Activated naive CD8-positive, alpha-beta T cell treated with anti-CD3 and anti-CD28 coated beads, Interleukin-2, amount 10 ng/mL, durations not matched to agents 7 days and 5 days (primary cell): ENCODE measurements around the gene HAUS7. TPM values are rescaled to one million over a fixed set of nuclear protein-coding genes. Genes with fewer than 3 reads are reported as not detected.

Experiments
- ATAC-seq: fragments of 150-1000 bp; cut with Tn5 transposase; one replicate; pipeline ENCODE4 v1.10.0; 2021; ENCODE audit warnings: low read depth, moderate library complexity
- POLR2A ChIA-PET: fragments of 350-600 bp; sonication (Branson Sonifier 250); formaldehyde crosslinking; loops from one replicate; lab custom pipeline; 2021; ENCODE audit warnings: antibody characterized with exemption; lab: Charles Lee
- DNase-seq: peaks from one replicate; pipeline ENCODE4 v3.0.0; 2021
- H3K27ac Mint-ChIP-seq: one replicate; pipeline ENCODE4 v1.8.0; 2022; ENCODE audit warnings: mild to moderate bottlenecking, mixed read lengths
- H3K27me3 Mint-ChIP-seq: one replicate; pipeline ENCODE4 v1.8.0; 2022; ENCODE audit warnings: mild to moderate bottlenecking, moderate library complexity, mixed read lengths
- H3K36me3 Mint-ChIP-seq: one replicate; pipeline ENCODE4 v1.8.0; 2021; ENCODE audit warnings: mild to moderate bottlenecking, mixed read lengths
- H3K4me1 Mint-ChIP-seq: one replicate; pipeline ENCODE4 v1.8.0; 2021; ENCODE audit warnings: mixed read lengths
- H3K4me3 Mint-ChIP-seq: one replicate; pipeline ENCODE4 v1.8.0; 2022; ENCODE audit warnings: mild to moderate bottlenecking, moderate library complexity, mixed read lengths
- H3K9me3 Mint-ChIP-seq: one replicate; pipeline ENCODE4 v1.8.0; 2021; ENCODE audit warnings: mixed read lengths
- total RNA-seq, 2 experiments: library from RNA; stranded (reverse); gene quantifications; one replicate each; pipeline ENCODE4 v1.2.3, GENCODE V29; 2021

HAUS7 gene
- total RNA-seq, 2 experiments from 2014 or later, result 35.4 to 36.5 TPM

DNA sequence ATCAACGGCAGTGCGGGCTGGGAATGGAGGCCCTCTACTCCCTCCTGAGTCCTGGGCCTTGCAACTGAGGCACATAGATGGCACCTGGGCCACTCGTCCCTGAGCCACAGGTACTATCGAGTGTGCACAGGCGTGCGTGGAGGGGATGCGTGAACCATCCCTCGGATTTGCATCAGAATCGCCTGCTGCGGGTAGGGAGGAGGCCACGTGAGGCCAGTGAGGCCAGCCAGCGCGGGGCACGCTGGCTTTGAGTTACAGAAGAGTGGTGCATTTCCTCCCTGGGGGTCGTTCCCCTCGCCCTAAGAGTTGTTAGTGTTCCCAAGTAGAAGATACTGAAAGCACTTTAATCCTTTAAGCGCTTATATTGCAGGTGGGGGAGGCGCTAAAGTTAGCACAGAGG is 48.5 kb downstream of the HAUS7 start:
- no peak for ATAC-seq
- H3K4me3 Mint-ChIP-seq, result no peak overlapping the region
- H3K27me3 Mint-ChIP-seq, result no peaks in the 10 kb centered on the region
- no peak overlapping the region for H3K27ac Mint-ChIP-seq
- DNase-seq, result no peak
- H3K9me3 Mint-ChIP-seq, result no peaks in the 10 kb centered on the region
- H3K36me3 Mint-ChIP-seq, result no peaks in the 10 kb centered on the region
- no peaks in the 10 kb centered on the region for H3K4me1 Mint-ChIP-seq
- POLR2A ChIA-PET, result no interaction called here

GRCh38 chrX:153420851-153421599 is 49.4 kb downstream of the HAUS7 start:
- DNase-seq (no peak), ATAC-seq (no peak)
- no peaks in the 10 kb centered on the region for H3K36me3 Mint-ChIP-seq
- H3K27ac Mint-ChIP-seq, result no peak overlapping the region
- H3K4me1 Mint-ChIP-seq, result no peaks in the 10 kb centered on the region
- H3K4me3 Mint-ChIP-seq, result no peak overlapping the region
- no peaks in the 10 kb centered on the region for H3K9me3 Mint-ChIP-seq
- POLR2A ChIA-PET, result no interaction called here
- no peaks in the 10 kb centered on the region for H3K27me3 Mint-ChIP-seq

- H3K36me3 Mint-ChIP-seq, result no peaks in the 10 kb centered on the region
- no peak overlapping the region for H3K4me3 Mint-ChIP-seq
- no peaks in the 10 kb centered on the region for H3K9me3 Mint-ChIP-seq
- no peak for DNase-seq
- H3K4me1 Mint-ChIP-seq, result no peaks in the 10 kb centered on the region
- no peaks in the 10 kb centered on the region for H3K27me3 Mint-ChIP-seq
- no peak for ATAC-seq
- H3K27ac Mint-ChIP-seq, result peak overlapping the region; percentile 15
- POLR2A ChIA-PET, result no interaction called here
These were observed 52.7 kb downstream of the HAUS7 start for GRCh38 chrX:153417637-153418036.

DNA sequence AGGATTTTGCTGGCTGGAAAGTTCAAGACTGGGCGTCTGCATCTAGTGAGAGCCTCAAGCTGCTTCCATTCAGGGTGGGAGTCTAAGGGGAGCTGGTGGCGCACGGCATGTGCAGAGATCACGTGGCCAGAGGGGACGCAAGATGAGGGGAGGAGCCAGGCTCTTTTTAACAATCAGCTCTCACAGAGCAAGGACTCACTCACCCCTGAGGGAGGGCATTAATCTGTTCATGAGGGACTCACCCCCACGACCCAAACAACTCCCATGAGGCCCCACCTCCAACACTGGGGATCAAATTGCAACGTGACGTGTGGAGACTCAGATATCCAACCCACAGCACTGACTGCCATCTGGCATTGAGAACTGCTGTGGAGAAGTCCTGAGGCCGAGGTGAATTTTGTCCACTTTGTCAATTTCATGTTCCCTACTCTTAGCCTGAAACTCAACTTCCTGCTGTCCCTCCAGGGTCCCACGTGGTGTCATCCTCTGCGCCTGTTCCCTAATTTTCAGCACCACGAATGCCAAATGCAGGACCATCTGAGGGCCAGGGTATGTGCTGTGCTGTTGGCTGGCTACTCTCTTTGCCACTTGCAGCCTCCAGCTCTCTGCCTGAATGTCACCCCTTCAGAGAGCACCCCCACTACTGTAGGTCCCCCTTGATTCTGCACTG is 53.5 kb downstream of the HAUS7 start:
- H3K9me3 Mint-ChIP-seq, result no peaks in the 10 kb centered on the region
- no peaks in the 10 kb centered on the region for H3K36me3 Mint-ChIP-seq
- peaks cover 6% of the 10 kb centered on the region for H3K4me1 Mint-ChIP-seq
- no peak overlapping the region for H3K27ac Mint-ChIP-seq
- peaks cover 2% of the 10 kb centered on the region for H3K27me3 Mint-ChIP-seq
- DNase-seq (no peak), ATAC-seq (no peak)
- H3K4me3 Mint-ChIP-seq, result no peak overlapping the region
- POLR2A ChIA-PET, result no interaction called here

DNA sequence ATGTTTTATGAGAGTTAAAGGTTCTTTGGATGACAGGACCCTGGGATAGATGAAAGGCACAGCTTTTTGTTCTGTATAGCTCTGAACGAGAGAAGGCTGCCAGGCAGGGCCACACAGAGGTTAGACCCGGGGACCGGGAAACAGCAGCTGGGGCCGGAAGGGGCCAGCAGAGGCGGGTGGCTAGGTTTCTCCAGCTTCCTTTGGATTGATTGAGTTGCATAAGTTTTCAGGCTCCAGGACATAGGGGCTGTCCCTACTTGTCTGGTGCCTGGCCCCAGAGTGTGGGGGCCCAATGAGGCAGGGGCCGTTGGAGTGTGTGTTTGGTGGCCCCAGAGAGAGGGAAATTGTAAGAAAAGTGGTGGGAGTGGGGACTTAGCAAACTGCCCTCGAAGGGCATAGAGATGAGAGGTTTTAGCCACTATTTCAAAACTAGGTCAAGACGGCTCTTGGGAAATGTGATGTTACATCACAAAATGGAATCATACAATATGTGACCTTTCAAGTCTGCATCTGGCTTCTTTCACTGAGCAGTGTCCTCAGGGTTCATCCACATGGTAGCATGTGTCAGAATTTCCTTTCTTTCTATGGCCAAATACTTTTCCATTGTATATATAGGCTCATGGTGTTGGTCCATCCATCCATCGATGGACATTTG is 55.4 kb downstream of the HAUS7 start:
- ATAC-seq (no peak), DNase-seq (no peak)
- H3K27ac Mint-ChIP-seq, result no peak overlapping the region

GRCh38 chrX:153413731-153414130 is 56.6 kb downstream of the HAUS7 start:
- no peak overlapping the region for H3K27ac Mint-ChIP-seq
- ATAC-seq, result no peak
- POLR2A ChIA-PET, result no interaction called here
- DNase-seq, result no peak
- peaks cover 7% of the 10 kb centered on the region for H3K4me1 Mint-ChIP-seq
- no peaks in the 10 kb centered on the region for H3K9me3 Mint-ChIP-seq
- no peak overlapping the region for H3K4me3 Mint-ChIP-seq
- no peaks in the 10 kb centered on the region for H3K36me3 Mint-ChIP-seq
- peaks cover 3% of the 10 kb centered on the region for H3K27me3 Mint-ChIP-seq

More for the DNA sequence above, 55.4 kb downstream of the HAUS7 start:
- POLR2A ChIA-PET, result no interaction called here
- peaks cover 3% of the 10 kb centered on the region for H3K27me3 Mint-ChIP-seq
- H3K4me1 Mint-ChIP-seq, result peaks cover 7% of the 10 kb centered on the region
- H3K4me3 Mint-ChIP-seq, result no peak overlapping the region
- H3K9me3 Mint-ChIP-seq, result no peaks in the 10 kb centered on the region
- no peaks in the 10 kb centered on the region for H3K36me3 Mint-ChIP-seq

- H3K27ac Mint-ChIP-seq, result no peak overlapping the region
- no peak overlapping the region for H3K4me3 Mint-ChIP-seq
- no peaks in the 10 kb centered on the region for H3K36me3 Mint-ChIP-seq
- no peak for DNase-seq
- H3K27me3 Mint-ChIP-seq, result peaks cover 3% of the 10 kb centered on the region
- no peak for ATAC-seq
- H3K4me1 Mint-ChIP-seq, result peaks cover 7% of the 10 kb centered on the region
- no peaks in the 10 kb centered on the region for H3K9me3 Mint-ChIP-seq
- POLR2A ChIA-PET, result no interaction called here
These were observed 57.3 kb downstream of the HAUS7 start for GRCh38 chrX:153412746-153413720.

DNA sequence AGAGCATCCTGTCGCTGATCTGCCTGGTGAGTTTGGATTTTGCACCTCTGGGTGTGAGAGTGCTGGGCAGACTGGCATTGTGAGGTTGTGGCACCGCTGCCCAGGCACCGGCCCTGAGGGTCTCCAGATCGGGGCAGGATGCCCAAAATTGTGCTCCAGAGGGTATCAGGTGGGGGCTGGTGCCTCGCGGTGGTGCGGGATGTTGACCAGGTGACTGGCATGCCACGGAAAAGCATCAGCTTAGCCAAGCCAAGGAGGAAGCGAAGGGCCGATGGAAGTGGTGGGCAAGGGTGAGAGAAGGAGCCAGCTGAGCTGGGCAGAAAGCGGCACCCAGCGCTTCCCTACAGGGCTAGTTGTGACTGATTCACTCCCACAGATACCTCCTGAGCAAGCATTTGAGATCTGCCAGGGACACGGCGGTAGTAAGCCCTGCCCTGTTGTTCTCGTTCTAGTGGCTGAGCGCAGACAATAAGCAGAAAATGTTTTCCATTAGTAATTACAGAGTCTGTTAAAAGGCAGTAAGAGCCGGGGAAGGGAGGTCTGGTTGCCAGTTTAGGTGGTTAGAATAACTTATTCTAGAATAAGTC is 58.3 kb downstream of the HAUS7 start:
- no peak for ATAC-seq
- Mint-ChIP-seq H3K9me3 (no peaks in the 10 kb centered on the region), H3K27ac (no peak overlapping the region), H3K36me3 (no peaks in the 10 kb centered on the region), H3K4me1 (peaks cover 7% of the 10 kb centered on the region), H3K4me3 (peak overlapping the region; percentile 73), H3K27me3 (peaks cover 3% of the 10 kb centered on the region)
- DNase-seq, result no peak
- POLR2A ChIA-PET, result no interaction called here

DNA sequence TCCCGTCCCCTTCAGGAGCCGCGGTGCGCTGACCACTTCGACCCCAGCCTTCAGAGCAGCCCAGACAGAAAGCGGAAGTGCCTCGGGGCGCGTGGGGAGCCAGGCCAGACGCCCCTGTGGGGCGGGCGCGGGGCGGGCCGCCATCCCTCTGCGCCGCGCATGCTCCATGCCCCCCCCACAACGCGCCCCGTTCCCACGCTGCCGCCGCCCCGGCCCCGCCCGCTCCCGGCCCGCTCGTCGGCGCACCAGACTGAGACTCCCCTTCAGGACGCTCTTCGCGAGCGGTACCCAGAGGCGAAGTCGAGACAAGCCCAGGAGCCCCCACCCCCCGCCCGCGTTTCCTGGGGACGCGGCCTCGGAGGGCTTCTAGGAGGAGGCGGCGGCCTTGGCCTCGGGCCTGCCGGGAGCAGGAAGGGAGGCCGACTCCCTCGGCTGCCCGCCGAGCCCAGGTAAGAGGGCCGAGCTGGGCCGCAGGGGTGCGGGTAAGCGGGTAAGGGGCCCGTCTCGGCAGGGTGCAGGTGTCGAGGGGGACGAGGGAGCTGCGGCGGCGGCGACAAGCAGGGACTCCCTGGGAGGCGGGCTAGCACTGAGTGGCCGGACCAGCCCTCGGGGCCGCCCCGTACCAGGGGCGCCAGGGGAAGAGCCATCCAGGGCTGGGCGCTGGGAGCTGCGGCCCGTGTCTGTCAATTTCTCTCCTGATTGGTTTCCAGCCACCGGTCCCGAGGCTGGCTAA is 59.0 kb downstream of the HAUS7 start, which contains the start of gene ZFP92:
Gene ZFP92, plus strand, starts transcription at position 218 of the 733 bp plus-strand sequence. CDS start 6,851 bp downstream, outside the sequence.
- Mint-ChIP-seq H3K36me3 (no peaks in the 10 kb centered on the region), H3K27me3 (peaks cover 3% of the 10 kb centered on the region), H3K4me1 (peaks cover 7% of the 10 kb centered on the region), H3K9me3 (no peaks in the 10 kb centered on the region), H3K27ac (peak within 1 kb of the TSS; percentile 45), H3K4me3 (peak within 1 kb of the TSS; percentile 73)
- POLR2A ChIA-PET, result no interaction called here
- DNase-seq, result no peak
- peak; percentile 54 for ATAC-seq

DNA sequence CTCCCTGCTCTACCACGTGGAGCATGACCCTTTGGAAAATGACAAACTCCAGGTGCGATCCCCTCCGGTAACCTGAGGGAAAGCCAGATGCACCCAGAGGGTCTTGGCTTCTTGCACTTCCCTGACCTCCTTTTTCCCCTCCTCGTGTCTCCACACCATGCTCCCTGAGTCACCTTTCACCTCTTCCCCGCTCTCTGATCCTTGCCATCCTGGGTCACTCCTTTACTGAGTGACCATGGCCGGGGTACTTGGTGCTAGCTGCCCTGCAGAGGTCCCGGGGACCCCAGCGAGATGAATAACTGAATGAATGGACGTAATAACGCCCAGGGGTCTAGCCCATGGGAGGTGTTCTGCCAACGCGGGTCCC is 59.5 kb downstream of the HAUS7 start:
- Mint-ChIP-seq H3K27me3 (peaks cover 3% of the 10 kb centered on the region), H3K4me1 (peaks cover 7% of the 10 kb centered on the region), H3K4me3 (peak overlapping the region; percentile 58), H3K27ac (peak overlapping the region; percentile 45), H3K9me3 (no peaks in the 10 kb centered on the region), H3K36me3 (no peaks in the 10 kb centered on the region)
- no peak for DNase-seq
- POLR2A ChIA-PET, result no interaction called here
- ATAC-seq, result no peak

DNA sequence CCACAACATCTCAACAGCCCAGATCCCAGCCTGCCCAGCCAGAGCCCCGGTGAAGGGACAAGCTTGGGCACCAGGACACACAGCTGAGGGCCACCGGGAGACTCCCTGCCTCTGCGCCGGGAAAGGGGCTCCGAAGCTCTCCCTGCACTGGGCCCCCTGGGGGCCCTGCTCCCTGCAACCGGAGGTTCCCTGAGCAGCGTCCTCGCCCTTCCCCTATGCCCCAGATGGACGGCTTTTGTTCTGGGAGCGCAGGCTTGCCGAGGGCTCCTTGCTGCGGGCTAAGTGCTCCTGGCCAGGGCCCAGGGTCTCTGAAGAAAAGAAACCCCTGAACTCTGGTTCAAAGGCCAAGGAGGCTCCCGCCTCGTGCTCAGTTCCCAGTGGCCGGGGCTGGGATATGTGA is 60.0 kb downstream of the HAUS7 start:
- no peaks in the 10 kb centered on the region for H3K36me3 Mint-ChIP-seq
- H3K27ac Mint-ChIP-seq, result no peak overlapping the region
- peaks cover 7% of the 10 kb centered on the region for H3K4me1 Mint-ChIP-seq
- no peaks in the 10 kb centered on the region for H3K9me3 Mint-ChIP-seq
- DNase-seq (no peak), ATAC-seq (no peak)
- POLR2A ChIA-PET, result no interaction called here
- peaks cover 3% of the 10 kb centered on the region for H3K27me3 Mint-ChIP-seq
- no peak overlapping the region for H3K4me3 Mint-ChIP-seq

- no peaks in the 10 kb centered on the region for H3K9me3 Mint-ChIP-seq
- H3K4me3 Mint-ChIP-seq, result no peak overlapping the region
- H3K27me3 Mint-ChIP-seq, result peaks cover 5% of the 10 kb centered on the region
- ATAC-seq (no peak), DNase-seq (no peak)
- peaks cover 7% of the 10 kb centered on the region for H3K4me1 Mint-ChIP-seq
- no peak overlapping the region for H3K27ac Mint-ChIP-seq
- no peaks in the 10 kb centered on the region for H3K36me3 Mint-ChIP-seq
- POLR2A ChIA-PET, result no interaction called here
These were observed 60.8 kb downstream of the HAUS7 start for GRCh38 chrX:153409414-153410101.
